Endothelial cell of coronary artery (primary cell): ENCODE measurements around the gene TTC16. TPM values are rescaled to one million over a fixed set of nuclear protein-coding genes. Genes with fewer than 3 reads are reported as not detected.

Experiments
- total RNA-seq: library from RNA; depleted of rRNA; stranded (reverse); fragments of >200 nt; gene quantifications from 2 replicates; pipeline ENCODE4 v1.2.3, GENCODE V29; 2014

The TTC16 gene
- total RNA-seq, result not detected in 2 replicates

GRCh38 chr9:127715470-127716337 lies at the start of gene TTC16, which contains the start of gene PTRH1:
TSS of gene TTC16 (plus strand) at chr9:127716079. CDS start at chr9:127716146, 67 bp downstream.
TSS of gene PTRH1 (minus strand) at chr9:127715663. CDS start at chr9:127715639, 24 bp downstream.

GRCh38 chr9:127706836-127707241 lies 9.0 kb upstream of the TTC16 start, which contains the start of gene CFAP157:
TSS of gene CFAP157 (plus strand) at chr9:127706988. CDS start at chr9:127707032, 44 bp downstream.

DNA sequence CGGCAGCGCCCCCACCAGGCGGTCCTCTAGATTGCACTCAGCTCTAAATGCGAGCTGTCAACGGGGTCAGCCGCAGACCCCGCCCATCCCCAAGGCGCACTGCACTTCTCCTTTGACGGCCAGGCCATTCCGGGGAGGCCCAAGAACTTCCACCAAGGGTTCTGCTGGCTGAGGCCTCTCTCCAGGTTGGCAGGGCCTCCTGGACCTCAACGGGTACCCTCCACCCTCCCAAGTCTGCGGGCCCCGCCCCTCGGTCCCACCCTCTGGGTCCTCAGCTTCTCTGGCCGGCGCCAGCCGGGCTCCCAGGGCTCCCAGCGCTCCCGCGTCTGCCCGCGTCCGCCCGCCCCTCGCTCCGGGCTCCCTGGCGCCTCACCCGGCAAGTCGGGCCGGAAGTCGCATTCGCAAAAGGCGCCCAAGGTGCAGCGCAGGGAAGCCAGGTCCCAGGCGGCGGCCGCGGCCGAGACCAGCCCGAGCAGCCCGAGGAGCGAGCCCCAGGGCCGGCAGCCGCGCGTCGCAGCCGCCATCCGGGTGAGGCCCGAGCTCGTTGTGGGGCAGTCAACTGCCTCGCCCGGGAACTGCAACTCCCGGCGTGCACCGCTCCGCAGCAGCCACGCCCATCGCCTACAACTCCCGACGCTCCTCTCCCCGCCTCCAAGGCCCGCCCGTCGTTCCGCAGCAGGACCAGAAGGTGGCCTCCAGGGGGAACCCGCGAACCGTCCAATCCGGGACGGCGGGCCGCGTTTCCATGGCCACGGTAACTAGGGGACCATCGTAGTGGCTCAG lies 19.1 kb downstream of the TTC16 start, which contains the start of gene TOR2A:
Gene TOR2A, minus strand, starts transcription at position 548 of the 783 bp plus-strand sequence. Its CDS starts 24 bp downstream, at position 524.

GRCh38 chr9:127778280-127779135 lies 62.6 kb downstream of the TTC16 start, which contains the start of gene SH2D3C:
TSS of gene SH2D3C (minus strand) at chr9:127778666. CDS start at chr9:127778627, 39 bp downstream.

Other genes starting within 250 kb of the TTC16 start
- 11.2 and 18.0 TPM in 2 replicates for gene STXBP1, start 103.8 kb upstream of the TTC16 start, total RNA-seq
- not detected in 2 replicates for gene CFAP157, start 9.1 kb upstream of the TTC16 start, total RNA-seq
- 44.9 and 49.9 TPM in 2 replicates for gene PTRH1, start 416 bp upstream of the TTC16 start, total RNA-seq
- gene TOR2A, start 19.2 kb downstream of the TTC16 start, total RNA-seq, result 4.8 and 5.2 TPM in 2 replicates
- 62.1 and 63.2 TPM in 2 replicates for gene SH2D3C, start 62.6 kb downstream of the TTC16 start, total RNA-seq
- 95.8 and 102 TPM in 2 replicates for gene CDK9, start 70.0 kb downstream of the TTC16 start, total RNA-seq
- 72.3 and 81.5 TPM in 2 replicates for gene FPGS, start 86.8 kb downstream of the TTC16 start, total RNA-seq
- 60.0 and 137 TPM in 2 replicates for gene ENG, start 138.6 kb downstream of the TTC16 start, total RNA-seq
- gene AK1, start 161.6 kb downstream of the TTC16 start, total RNA-seq, result 38.4 and 38.5 TPM in 2 replicates
- gene ST6GALNAC6, start 183.5 kb downstream of the TTC16 start, total RNA-seq, result 24.7 and 44.8 TPM in 2 replicates
- gene ST6GALNAC4, start 201.0 kb downstream of the TTC16 start, total RNA-seq, result 38.7 and 46.9 TPM in 2 replicates
- gene PIP5KL1, start 214.7 kb downstream of the TTC16 start, total RNA-seq, result 0.18 and 1.0 TPM in 2 replicates
- gene DPM2, start 221.8 kb downstream of the TTC16 start, total RNA-seq, result 8.1 and 9.4 TPM in 2 replicates